Esophagus muscularis mucosa (tissue), 4 donors: Measurements from ENCODE around the gene FMN2. TPM values are rescaled to one million over a fixed set of nuclear protein-coding genes. Genes with fewer than 3 reads are reported as not detected.

Experiments used
- DNase-seq: peaks from one replicate; pipeline ENCODE4 v3.0.0-alpha.2; 2017; ENCODE audit errors: extremely low spot score
- H3K27ac ChIP-seq, 4 donors: fragments of 200-600 bp; sonication (generic); replicated peaks in 1 of 4; 1 replicate in 3 of 4; 2 replicates in 1 of 4; pipeline ENCODE4 v1.5.1; 2016 to 2019; ENCODE audit warnings: mild to moderate bottlenecking in 1 of 4
- H3K27me3 ChIP-seq, 4 donors: fragments of 200-600 bp; sonication (generic); one replicate each; pipeline versions ENCODE4 v1.5.1 to v1.6.0; 2016 to 2019
- H3K36me3 ChIP-seq, 4 donors: fragments of 200-600 bp; sonication (generic); one replicate each; pipeline ENCODE4 v1.5.1; 2016 to 2019
- H3K4me1 ChIP-seq, 4 donors: fragments of 200-600 bp; sonication (generic); one replicate each; pipeline ENCODE4 v1.5.1; 2016 to 2019
- H3K4me3 ChIP-seq, 4 donors: fragments of 200-600 bp; sonication (generic); 1 replicate in 2 of 4; 2 replicates in 2 of 4; pipeline ENCODE4 v1.5.1; 2016 to 2019; ENCODE audit warnings: mild to moderate bottlenecking in 4 of 4, moderate library complexity in 1 of 4
- H3K9me3 ChIP-seq, 4 donors: fragments of 200-600 bp; sonication (generic); 1 replicate in 3 of 4; 2 replicates in 1 of 4; pipeline ENCODE4 v1.5.1; 2016 to 2019
- CTCF ChIP-seq, 3 experiments: fragments of 200-600 bp in 2 of 3; fragments of 450-650 bp in 1 of 3; sonication (generic) in 2 of 3; IDR thresholded peaks; one replicate each; pipeline ENCODE4 v1.5.1; 2017 to 2019; ENCODE audit warnings: antibody characterized with exemption in 3 of 3, mild to moderate bottlenecking in 2 of 3, moderate library complexity in 1 of 3
- EP300 ChIP-seq: sonication (generic); formaldehyde crosslinking; IDR thresholded peaks from one replicate; pipeline ENCODE4 v1.6.1; 2017; ENCODE audit warnings: antibody characterized with exemption
- POLR2A ChIP-seq: fragments of 450-650 bp; IDR thresholded peaks from one replicate; pipeline ENCODE4 v1.6.1; 2017; ENCODE audit warnings: antibody characterized with exemption, moderate library complexity, mild to moderate bottlenecking, low read depth
- POLR2AphosphoS5 ChIP-seq, 2 donors: sonication (generic); formaldehyde crosslinking; IDR thresholded peaks; one replicate each; pipeline ENCODE4 v1.6.1; 2017; ENCODE audit warnings: antibody characterized with exemption in 2 of 2
- WGBS: methylation state at CpG from one replicate; pipeline ENCODE4 v1.1.5; 2018; 5-methylcytosine and 5-hydroxymethylcytosine counted together
- intact Hi-C: fragments of 100-400 bp; cut with DNase I; formaldehyde crosslinking; loops from one replicate; pipeline ENCODE4 v1.15.1; 2023
- total RNA-seq, 4 donors: library from RNA; depleted of rRNA; stranded (reverse); fragments of >200 nt; gene quantifications; one replicate each; pipeline versions ENCODE4 v1.1.0 to v1.2.1, GENCODE V29; 2016

The FMN2 gene
- total RNA-seq, 4 donors from 2014 or later: 0.32 to 2.5 (median 1.4) TPM

GRCh38 chr1:240466509-240466908, 374.8 kb downstream of the FMN2 start:
- Histone ChIP-seq H3K4me3 (no peak overlapping the region), H3K27me3 (no peaks in the 10 kb centered on the region), H3K4me1 (peaks cover 0 to 5% (median 0%) of the 10 kb centered on the region in 4 donors), H3K27ac (no peak overlapping the region), H3K36me3 (no peaks in the 10 kb centered on the region), H3K9me3 (no peaks in the 10 kb centered on the region)
- TF ChIP-seq EP300 (no peak), POLR2A (no peak), POLR2AphosphoS5 (IDR thresholded peaks at IDR 0.05) (no peak), CTCF (IDR thresholded peaks at IDR 0.05) (no peak)
- intact Hi-C loops: no loop called here
- WGBS: 91% methylated on average over 4 of the region's 4 CpGs
- no peak for DNase-seq

GRCh38 chr1:240467895-240468294, 376.2 kb downstream of the FMN2 start:
- no peaks in the 10 kb centered on the region for H3K27me3 ChIP-seq
- intact Hi-C loops: no loop called here
- no peak for DNase-seq
- no peak overlapping the region for H3K27ac ChIP-seq
- H3K4me1 ChIP-seq: peaks cover 0 to 5% (median 0%) of the 10 kb centered on the region in 4 donors
- no peaks in the 10 kb centered on the region for H3K36me3 ChIP-seq
- TF ChIP-seq CTCF (IDR thresholded peaks at IDR 0.05): no peak
- no peak for TF ChIP-seq EP300
- TF ChIP-seq POLR2AphosphoS5 (IDR thresholded peaks at IDR 0.05): no peak
- TF ChIP-seq POLR2A: no peak
- H3K4me3 ChIP-seq: no peak overlapping the region
- no peaks in the 10 kb centered on the region for H3K9me3 ChIP-seq

GRCh38 chr1:240468656-240469055, 377.0 kb downstream of the FMN2 start:
- TF ChIP-seq POLR2A (no peak), CTCF (IDR thresholded peaks at IDR 0.05) (no peak), EP300 (no peak), POLR2AphosphoS5 (IDR thresholded peaks at IDR 0.05) (no peak)
- no peak for DNase-seq
- intact Hi-C loops: no loop called here
- Histone ChIP-seq H3K9me3 (no peaks in the 10 kb centered on the region), H3K27ac (no peak overlapping the region), H3K4me1 (peaks cover 0 to 5% (median 0%) of the 10 kb centered on the region in 4 donors), H3K4me3 (no peak overlapping the region), H3K27me3 (no peaks in the 10 kb centered on the region), H3K36me3 (no peaks in the 10 kb centered on the region)
- WGBS: 73% methylated on average over 7 of the region's 7 CpGs

GRCh38 chr1:240474133-240474614, 382.5 kb downstream of the FMN2 start:
- H3K36me3 ChIP-seq: no peaks in the 10 kb centered on the region
- H3K4me3 ChIP-seq: no peak overlapping the region
- H3K27ac ChIP-seq: no peak overlapping the region
- H3K9me3 ChIP-seq: no peaks in the 10 kb centered on the region
- intact Hi-C loops: no loop called here
- H3K27me3 ChIP-seq: no peaks in the 10 kb centered on the region
- 78% methylated on average over 5 of the region's 5 CpGs for WGBS
- TF ChIP-seq POLR2A: no peak
- TF ChIP-seq EP300: no peak
- TF ChIP-seq CTCF (IDR thresholded peaks at IDR 0.05): no peak
- TF ChIP-seq POLR2AphosphoS5 (IDR thresholded peaks at IDR 0.05): no peak
- no peak for DNase-seq
- no peaks in the 10 kb centered on the region for H3K4me1 ChIP-seq

GRCh38 chr1:240475832-240476231, 384.1 kb downstream of the FMN2 start:
- WGBS: 82% methylated on average over 4 of the region's 4 CpGs
- H3K27ac ChIP-seq: no peak overlapping the region
- TF ChIP-seq EP300 (no peak), POLR2A (no peak), POLR2AphosphoS5 (IDR thresholded peaks at IDR 0.05) (no peak), CTCF (IDR thresholded peaks at IDR 0.05) (no peak)
- no peaks in the 10 kb centered on the region for H3K36me3 ChIP-seq
- H3K27me3 ChIP-seq: no peaks in the 10 kb centered on the region
- intact Hi-C loops: no loop called here
- H3K9me3 ChIP-seq: no peaks in the 10 kb centered on the region
- DNase-seq: no peak
- H3K4me3 ChIP-seq: no peak overlapping the region
- no peaks in the 10 kb centered on the region for H3K4me1 ChIP-seq
